HG02610 (cell line): ENCODE measurements around the gene ASB12.
"Not testable (repeated sequence)": the region's sequence is repeated elsewhere in the genome, so short reads cannot be mapped to it uniquely, and the experiment has no call there.

Source experiments
- ATAC-seq: cut with Tn5 transposase; IDR thresholded peaks from one replicate; pipeline ENCODE4 v1.9.1; 2021; ENCODE audit warnings: mild to moderate bottlenecking, moderate library complexity; ENCODE audit not compliant: unreplicated experiment

The ASB12 gene

DNA sequence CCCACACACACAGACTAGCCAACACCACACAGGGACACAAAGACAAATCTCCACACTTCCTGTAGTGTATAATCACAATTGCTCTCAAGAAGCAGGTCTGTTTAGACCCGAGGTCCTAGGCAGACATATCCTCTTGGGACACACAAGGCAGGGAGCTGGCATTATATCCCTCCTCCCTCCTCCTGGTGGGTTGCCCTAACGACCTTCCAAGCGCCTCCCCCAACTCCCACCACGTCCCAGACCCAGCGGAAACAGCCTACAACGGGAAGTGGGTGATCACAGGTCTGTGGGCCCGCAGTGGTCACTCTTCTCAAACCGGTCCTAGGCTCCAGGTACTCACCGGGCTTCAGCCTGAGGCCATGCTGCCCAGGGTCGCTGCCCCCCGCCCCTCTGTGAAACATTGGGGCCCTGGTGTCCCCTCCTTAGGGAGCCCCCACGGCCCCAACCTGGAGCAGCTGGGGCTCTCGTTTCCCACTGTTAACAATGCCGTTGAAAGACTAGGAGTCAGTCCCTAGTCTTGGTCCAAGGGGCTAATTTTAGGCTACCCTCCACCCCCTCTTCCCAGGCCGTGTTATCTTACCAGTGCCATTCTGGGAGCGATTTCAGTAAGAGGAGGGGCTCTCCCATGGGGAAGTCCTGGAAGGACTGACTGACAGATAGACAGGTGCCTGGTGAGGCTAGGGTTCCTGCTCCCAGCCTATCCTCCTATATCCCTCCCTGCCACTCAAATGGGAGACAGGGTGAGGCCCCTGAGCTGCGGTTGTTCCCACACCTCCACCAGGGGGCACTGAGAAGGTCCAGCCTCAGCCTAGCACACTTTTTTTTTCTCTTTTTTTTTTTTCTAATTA lies at the start of gene ASB12:
Gene ASB12, minus strand, starts transcription at position 485 of the 848 bp plus-strand sequence. CDS start 4,957 bp downstream, outside the sequence.
- ATAC-seq: no peak

GRCh38 chrX:64265265-64265664 lies 34.9 kb upstream of the ASB12 start:
- ATAC-seq: no peak

GRCh38 chrX:64229154-64229553 lies 1.3 kb downstream of the ASB12 start:
- no peak for ATAC-seq

DNA sequence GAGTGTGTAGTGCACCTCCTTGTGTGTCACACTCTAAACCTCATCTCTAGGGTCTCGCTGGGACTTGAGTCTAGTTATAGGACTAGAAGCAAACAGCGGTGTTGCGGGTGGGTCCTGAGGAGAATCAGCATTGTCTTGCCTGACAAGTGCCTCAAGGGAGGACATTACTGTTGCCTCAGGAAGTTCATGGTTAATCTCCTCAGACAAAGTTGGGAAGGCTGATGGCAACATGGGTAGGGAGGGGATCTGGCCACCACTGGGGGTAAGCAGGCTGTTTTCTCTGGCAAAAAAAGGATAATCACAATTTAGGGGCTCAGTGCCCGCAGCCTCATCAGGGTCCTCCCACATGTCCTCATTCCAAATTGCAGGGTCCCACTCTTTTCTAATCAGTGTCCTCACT lies 12.4 kb downstream of the ASB12 start:
- no peak for ATAC-seq

GRCh38 chrX:64213989-64214388 lies 16.4 kb downstream of the ASB12 start:
- ATAC-seq: not testable (repeated sequence)

- ATAC-seq: no peak
Measured at GRCh38 chrX:64206556-64207162, 23.7 kb downstream of the ASB12 start.

- peak; percentile 92 for ATAC-seq
Measured at GRCh38 chrX:64205735-64206501, 24.5 kb downstream of the ASB12 start.

DNA sequence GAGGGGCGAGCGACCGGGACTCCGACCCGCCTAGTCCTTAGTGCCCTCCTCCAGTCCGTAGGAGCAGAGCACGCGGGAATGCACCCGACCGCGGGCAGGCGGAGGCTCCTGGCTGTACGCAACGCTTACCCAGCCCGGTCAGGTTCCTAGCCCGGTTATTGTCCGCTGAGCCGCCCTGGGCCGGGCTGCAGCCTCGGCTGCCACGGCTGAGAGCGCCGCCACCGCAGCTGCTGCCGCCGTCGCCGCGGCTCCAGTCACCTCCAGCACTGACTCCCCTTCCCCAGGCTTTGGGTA lies 25.0 kb downstream of the ASB12 start, which contains the start of gene AMER1:
Gene AMER1, minus strand, starts transcription at position 268 of the 294 bp plus-strand sequence. CDS start 12,422 bp downstream, outside the sequence.
- ATAC-seq: peak; percentile 40

GRCh38 chrX:64204701-64205440 lies 25.5 kb downstream of the ASB12 start:
- no peak for ATAC-seq

- ATAC-seq: no peak
Measured at GRCh38 chrX:64204252-64204651, 26.2 kb downstream of the ASB12 start.

DNA sequence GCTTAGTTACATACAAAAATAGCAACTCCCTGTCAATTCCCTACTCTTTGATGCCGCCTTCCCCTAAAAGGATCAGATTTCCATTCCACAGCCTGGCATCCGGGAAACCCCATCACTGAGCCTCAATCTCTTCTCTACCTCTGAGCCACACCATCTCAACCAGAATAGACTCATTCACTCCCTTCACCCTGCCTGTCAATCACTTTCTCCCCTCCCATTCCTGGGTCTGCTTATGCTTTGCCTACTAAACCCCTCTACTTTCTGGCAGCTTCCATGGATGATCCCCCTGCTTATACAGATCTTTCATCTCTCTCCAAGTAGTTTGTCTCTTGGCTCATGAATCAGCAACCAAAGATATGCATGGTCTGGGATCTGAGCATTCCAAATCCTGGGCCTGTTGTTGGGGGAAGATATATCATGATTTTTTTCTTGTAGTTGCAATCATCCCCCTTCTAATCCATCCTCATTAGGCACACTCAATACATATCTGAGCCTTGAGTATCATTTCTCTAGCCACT lies 27.5 kb downstream of the ASB12 start:
- no peak for ATAC-seq

GRCh38 chrX:64198036-64198435 lies 32.4 kb downstream of the ASB12 start:
- peak; percentile 69 for ATAC-seq

GRCh38 chrX:64196606-64197005 lies 33.8 kb downstream of the ASB12 start:
- ATAC-seq: no peak

GRCh38 chrX:64195862-64196261 lies 34.5 kb downstream of the ASB12 start:
- ATAC-seq: no peak

GRCh38 chrX:64192673-64193072 lies 37.7 kb downstream of the ASB12 start:
- no peak for ATAC-seq

DNA sequence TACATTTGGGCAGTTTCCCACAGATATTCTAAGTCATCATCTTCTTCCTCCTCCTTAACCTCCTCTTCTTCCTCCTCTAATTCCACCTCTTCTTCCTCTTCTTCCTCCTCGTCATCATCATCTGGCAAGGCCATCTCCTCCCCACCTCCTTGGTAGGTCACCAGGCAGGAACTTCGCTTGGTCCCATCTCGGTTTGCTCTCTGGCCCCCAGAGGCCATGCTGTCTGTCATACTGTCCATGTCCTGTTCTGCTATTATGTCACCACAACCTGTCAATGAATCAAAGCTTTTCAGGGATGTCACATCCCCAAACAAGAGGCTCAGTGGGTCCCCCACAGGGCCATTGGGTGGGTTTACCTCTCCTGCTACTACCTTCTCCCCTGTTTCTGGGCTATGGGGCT lies 38.4 kb downstream of the ASB12 start:
- ATAC-seq: no peak

DNA sequence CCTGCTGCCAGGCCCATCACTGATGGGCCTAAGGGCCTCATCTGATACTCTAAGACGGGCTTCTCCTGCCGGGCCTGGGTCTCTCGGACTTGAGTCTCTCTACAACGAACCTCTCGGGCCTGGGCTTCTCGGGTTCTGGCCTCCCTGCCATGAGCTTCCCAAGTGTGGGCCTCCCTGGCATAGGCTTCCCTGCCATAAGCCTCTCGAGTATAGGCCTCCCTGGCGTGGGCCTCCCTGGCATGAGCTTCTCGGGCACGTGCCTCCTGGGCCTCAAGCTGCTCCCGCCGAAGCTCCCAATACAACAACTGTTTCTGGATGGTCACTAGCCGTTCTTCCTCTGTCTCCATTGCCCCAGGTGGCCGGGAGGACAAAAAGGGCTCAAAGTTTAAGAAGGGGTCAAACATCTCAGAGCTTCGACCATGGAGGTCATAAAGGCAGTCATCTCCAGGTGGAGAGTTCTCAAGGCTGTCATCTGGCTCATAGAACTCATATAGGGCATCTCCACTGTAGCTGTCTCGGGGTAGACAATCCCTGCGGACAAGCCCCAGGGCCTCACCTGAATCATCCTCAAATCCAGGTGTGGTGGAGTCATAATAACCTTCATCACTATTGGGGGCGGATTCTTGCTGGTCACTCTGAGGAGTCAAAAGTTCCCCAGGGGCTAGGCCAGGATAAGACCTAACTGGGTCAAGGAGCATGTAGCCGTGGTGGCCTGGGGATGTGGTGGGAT lies 39.0 kb downstream of the ASB12 start:
- no peak for ATAC-seq

- ATAC-seq: no peak
Measured at GRCh38 chrX:64190136-64190740, 40.2 kb downstream of the ASB12 start.

DNA sequence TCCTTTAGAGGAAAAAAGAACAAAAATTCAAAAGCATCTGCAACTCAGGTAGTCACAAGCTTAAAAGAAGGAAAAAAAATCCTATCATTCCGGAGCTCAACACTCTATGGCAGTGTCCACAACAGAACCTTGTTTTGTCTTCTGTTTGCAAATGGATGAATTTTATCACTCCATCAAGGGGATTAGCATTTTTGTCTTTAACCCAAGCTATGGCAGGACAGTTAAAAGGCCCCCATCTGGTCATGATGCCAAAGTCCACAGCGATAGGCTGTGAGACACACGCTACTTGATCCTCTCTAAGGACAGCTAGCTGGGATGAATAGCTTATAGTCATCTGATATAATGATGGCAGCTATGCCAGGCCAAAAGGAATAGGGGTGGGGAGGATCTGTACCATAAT lies 41.5 kb downstream of the ASB12 start:
- no peak for ATAC-seq

- ATAC-seq: no peak
Measured at GRCh38 chrX:64187762-64188150, 42.7 kb downstream of the ASB12 start.
